Measurements from ENCODE around the gene NDUFAF8.

DNA sequence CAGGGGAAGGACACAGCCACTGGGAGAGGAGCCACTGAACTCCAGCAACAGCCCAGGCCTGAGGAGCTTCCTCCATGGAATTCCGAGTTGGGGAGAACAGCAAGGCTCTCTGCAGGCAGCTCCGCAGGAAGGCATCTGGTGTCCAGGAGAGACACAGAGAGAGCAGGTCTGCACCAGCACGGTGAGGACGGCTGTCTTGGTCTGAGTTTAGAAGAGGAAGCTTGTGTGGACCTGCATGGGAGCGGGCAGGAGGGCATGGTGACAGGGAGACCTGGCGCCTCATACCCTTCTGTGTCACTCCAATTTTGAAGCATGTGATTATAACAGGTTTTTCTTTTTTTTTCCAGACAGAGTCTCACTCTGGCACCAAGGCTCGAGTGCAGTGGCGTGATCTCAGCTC is 49.6 kb downstream of the NDUFAF8 start:
- TF ChIP-seq, protein P1, sequence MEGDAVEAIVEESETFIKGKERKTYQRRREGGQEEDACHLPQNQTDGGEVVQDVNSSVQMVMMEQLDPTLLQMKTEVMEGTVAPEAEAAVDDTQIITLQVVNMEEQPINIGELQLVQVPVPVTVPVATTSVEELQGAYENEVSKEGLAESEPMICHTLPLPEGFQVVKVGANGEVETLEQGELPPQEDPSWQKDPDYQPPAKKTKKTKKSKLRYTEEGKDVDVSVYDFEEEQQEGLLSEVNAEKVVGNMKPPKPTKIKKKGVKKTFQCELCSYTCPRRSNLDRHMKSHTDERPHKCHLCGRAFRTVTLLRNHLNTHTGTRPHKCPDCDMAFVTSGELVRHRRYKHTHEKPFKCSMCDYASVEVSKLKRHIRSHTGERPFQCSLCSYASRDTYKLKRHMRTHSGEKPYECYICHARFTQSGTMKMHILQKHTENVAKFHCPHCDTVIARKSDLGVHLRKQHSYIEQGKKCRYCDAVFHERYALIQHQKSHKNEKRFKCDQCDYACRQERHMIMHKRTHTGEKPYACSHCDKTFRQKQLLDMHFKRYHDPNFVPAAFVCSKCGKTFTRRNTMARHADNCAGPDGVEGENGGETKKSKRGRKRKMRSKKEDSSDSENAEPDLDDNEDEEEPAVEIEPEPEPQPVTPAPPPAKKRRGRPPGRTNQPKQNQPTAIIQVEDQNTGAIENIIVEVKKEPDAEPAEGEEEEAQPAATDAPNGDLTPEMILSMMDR (IDR thresholded peaks at IDR 0.05), result no peak
- no peak for TF ChIP-seq POLR2A (IDR thresholded peaks at IDR 0.05)

Measured in body of pancreas (tissue), 4 donors.